AG10803 (cell line): ENCODE measurements around the gene SGIP1.

Experiments
- DNase-seq: peaks from one replicate; pipeline ENCODE4 v3.0.0; 2010; ENCODE audit warnings: low read depth
- H3K4me3 ChIP-seq: 2 replicates; pipeline ENCODE4 v1.5.1; 2011; ENCODE audit warnings: mild to moderate bottlenecking, low read length, control low read depth
- CTCF ChIP-seq: conservative IDR thresholded peaks from 2 replicates; pipeline ENCODE4 v1.5.1; 2011; ENCODE audit warnings: mild to moderate bottlenecking, low read length, control low read depth, inconsistent platforms

SGIP1 gene

GRCh38 chr1:66693856-66694255 is 159.9 kb downstream of the SGIP1 start:
- no peak for DNase-seq

GRCh38 chr1:66695116-66695515 is 161.2 kb downstream of the SGIP1 start:
- TF ChIP-seq CTCF: no peak
- H3K4me3 ChIP-seq: no peak overlapping the region
- no peak for DNase-seq

More at GRCh38 chr1:66693856-66694255, 159.9 kb downstream of the SGIP1 start:
- TF ChIP-seq CTCF: no peak
- H3K4me3 ChIP-seq: no peak overlapping the region

- DNase-seq: no peak
- no peak overlapping the region for H3K4me3 ChIP-seq
- TF ChIP-seq CTCF: no peak
Measured at GRCh38 chr1:66696771-66697170, 162.8 kb downstream of the SGIP1 start.

- TF ChIP-seq CTCF: no peak
- H3K4me3 ChIP-seq: no peak overlapping the region
- DNase-seq: no peak
Measured at GRCh38 chr1:66699213-66699612, 165.3 kb downstream of the SGIP1 start.

- TF ChIP-seq CTCF: no peak
- no peak for DNase-seq
- H3K4me3 ChIP-seq: no peak overlapping the region
Measured at GRCh38 chr1:66704177-66704875, 170.4 kb downstream of the SGIP1 start.

- TF ChIP-seq CTCF: no peak
- H3K4me3 ChIP-seq: no peak overlapping the region
- peak; percentile 27 for DNase-seq
Measured at GRCh38 chr1:66705110-66705509, 171.2 kb downstream of the SGIP1 start.

- H3K4me3 ChIP-seq: no peak overlapping the region
- DNase-seq: peak; percentile 8
- TF ChIP-seq CTCF: peak; percentile 42
Measured at GRCh38 chr1:66711420-66711819, 177.5 kb downstream of the SGIP1 start.
